ENCODE data around the gene NOL3. TPM values are rescaled to one million over a fixed set of nuclear protein-coding genes. Genes with fewer than 3 reads are reported as not detected.

Gene NOL3
- total and polyA plus RNA-seq, 2 of the 13 experiments (the other 11 are each of a cell fraction or from before 2014, with no cell fraction given): 5.7 to 20.5 TPM

GRCh38 chr16:67150833-67151396, 19.4 kb upstream of the NOL3 start, which contains the start of gene B3GNT9 (continued):
- TF ChIP-seq PAXIP1 (CRISPR knock-in tag; conservative IDR thresholded peaks at IDR 0.05) (peak; percentile 45), ZNF678 (CRISPR knock-in tag; IDR thresholded peaks at IDR 0.05) (no peak), ZNF430 (CRISPR knock-in tag; IDR thresholded peaks at IDR 0.05) (no peak), SIN3B (IDR thresholded peaks at IDR 0.05; ENCODE audit: low read length) (no peak), HDAC6 (IDR thresholded peaks at IDR 0.05; ENCODE audit: low read depth, low read length) (no peak), TOE1 (CRISPR knock-in tag; IDR thresholded peaks at IDR 0.05) (no peak), RERE (CRISPR knock-in tag; IDR thresholded peaks at IDR 0.05; ENCODE audit: low read depth) (no peak), GABPA (IDR thresholded peaks at IDR 0.05; ENCODE audit: low read depth, low read length) (no peak), GABPA (CRISPR knock-in tag; IDR thresholded peaks at IDR 0.05; ENCODE audit: low read depth) (no peak), ZNF547 (CRISPR knock-in tag; IDR thresholded peaks at IDR 0.05) (peak; percentile 76; the same call in 1 of the 2 replicates), ZKSCAN5 (CRISPR knock-in tag; IDR thresholded peaks at IDR 0.05) (no peak), TCF12 (IDR thresholded peaks at IDR 0.05) (no peak), TCF12 (CRISPR knock-in tag; IDR thresholded peaks at IDR 0.05) (0 out of 2 replicates have a peak, but pooled peaks have one; percentile 8), ZNF558 (CRISPR knock-in tag; IDR thresholded peaks at IDR 0.05; ENCODE audit: borderline replicate concordance) (no peak), ZHX1 (CRISPR knock-in tag; IDR thresholded peaks at IDR 0.05; ENCODE audit: low read depth) (no peak), BCL6 (CRISPR knock-in tag; IDR thresholded peaks at IDR 0.05) (peak; percentile 24; the same call in 1 of the 2 replicates), HNF4A (CRISPR knock-in tag; IDR thresholded peaks at IDR 0.05) (no peak), ZNF556 (CRISPR knock-in tag; IDR thresholded peaks at IDR 0.05; ENCODE audit: borderline replicate concordance) (no peak), FOXA1 (IDR thresholded peaks at IDR 0.05) (no peak), FOXA1 (CRISPR knock-in tag; IDR thresholded peaks at IDR 0.05) (no peak)
